ENCODE results near the gene RUNX3.

GRCh38 chr1:24935615-24936484, 5.8 kb upstream of the RUNX3 start:
- TF ChIP-seq, protein P1, sequence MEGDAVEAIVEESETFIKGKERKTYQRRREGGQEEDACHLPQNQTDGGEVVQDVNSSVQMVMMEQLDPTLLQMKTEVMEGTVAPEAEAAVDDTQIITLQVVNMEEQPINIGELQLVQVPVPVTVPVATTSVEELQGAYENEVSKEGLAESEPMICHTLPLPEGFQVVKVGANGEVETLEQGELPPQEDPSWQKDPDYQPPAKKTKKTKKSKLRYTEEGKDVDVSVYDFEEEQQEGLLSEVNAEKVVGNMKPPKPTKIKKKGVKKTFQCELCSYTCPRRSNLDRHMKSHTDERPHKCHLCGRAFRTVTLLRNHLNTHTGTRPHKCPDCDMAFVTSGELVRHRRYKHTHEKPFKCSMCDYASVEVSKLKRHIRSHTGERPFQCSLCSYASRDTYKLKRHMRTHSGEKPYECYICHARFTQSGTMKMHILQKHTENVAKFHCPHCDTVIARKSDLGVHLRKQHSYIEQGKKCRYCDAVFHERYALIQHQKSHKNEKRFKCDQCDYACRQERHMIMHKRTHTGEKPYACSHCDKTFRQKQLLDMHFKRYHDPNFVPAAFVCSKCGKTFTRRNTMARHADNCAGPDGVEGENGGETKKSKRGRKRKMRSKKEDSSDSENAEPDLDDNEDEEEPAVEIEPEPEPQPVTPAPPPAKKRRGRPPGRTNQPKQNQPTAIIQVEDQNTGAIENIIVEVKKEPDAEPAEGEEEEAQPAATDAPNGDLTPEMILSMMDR (IDR thresholded peaks at IDR 0.05), result no peak
- TF ChIP-seq GABPA (IDR thresholded peaks at IDR 0.05; ENCODE audit: low read depth) (no peak), FOXJ3 (CRISPR knock-in tag; IDR thresholded peaks at IDR 0.05) (no peak), CHD2 (IDR thresholded peaks at IDR 0.05; ENCODE audit: low read length, partially characterized antibody) (no peak), NFIC (IDR thresholded peaks at IDR 0.05; ENCODE audit: borderline replicate concordance) (no peak), EZH2phosphoT487 (IDR thresholded peaks at IDR 0.05; ENCODE audit: borderline replicate concordance, low read depth) (no peak), SIN3A (IDR thresholded peaks at IDR 0.05; ENCODE audit: borderline replicate concordance, low read depth, low read length) (no peak), POLR2AphosphoS5 (IDR thresholded peaks at IDR 0.05; ENCODE audit: low read depth, low read length) (no peak), EP300 (IDR thresholded peaks at IDR 0.05; ENCODE audit: borderline replicate concordance in 1 of 2, low read depth in 1 of 2, low read length in 1 of 2) (no peak)
- TF ChIP-seq, protein P2, sequence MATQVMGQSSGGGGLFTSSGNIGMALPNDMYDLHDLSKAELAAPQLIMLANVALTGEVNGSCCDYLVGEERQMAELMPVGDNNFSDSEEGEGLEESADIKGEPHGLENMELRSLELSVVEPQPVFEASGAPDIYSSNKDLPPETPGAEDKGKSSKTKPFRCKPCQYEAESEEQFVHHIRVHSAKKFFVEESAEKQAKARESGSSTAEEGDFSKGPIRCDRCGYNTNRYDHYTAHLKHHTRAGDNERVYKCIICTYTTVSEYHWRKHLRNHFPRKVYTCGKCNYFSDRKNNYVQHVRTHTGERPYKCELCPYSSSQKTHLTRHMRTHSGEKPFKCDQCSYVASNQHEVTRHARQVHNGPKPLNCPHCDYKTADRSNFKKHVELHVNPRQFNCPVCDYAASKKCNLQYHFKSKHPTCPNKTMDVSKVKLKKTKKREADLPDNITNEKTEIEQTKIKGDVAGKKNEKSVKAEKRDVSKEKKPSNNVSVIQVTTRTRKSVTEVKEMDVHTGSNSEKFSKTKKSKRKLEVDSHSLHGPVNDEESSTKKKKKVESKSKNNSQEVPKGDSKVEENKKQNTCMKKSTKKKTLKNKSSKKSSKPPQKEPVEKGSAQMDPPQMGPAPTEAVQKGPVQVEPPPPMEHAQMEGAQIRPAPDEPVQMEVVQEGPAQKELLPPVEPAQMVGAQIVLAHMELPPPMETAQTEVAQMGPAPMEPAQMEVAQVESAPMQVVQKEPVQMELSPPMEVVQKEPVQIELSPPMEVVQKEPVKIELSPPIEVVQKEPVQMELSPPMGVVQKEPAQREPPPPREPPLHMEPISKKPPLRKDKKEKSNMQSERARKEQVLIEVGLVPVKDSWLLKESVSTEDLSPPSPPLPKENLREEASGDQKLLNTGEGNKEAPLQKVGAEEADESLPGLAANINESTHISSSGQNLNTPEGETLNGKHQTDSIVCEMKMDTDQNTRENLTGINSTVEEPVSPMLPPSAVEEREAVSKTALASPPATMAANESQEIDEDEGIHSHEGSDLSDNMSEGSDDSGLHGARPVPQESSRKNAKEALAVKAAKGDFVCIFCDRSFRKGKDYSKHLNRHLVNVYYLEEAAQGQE (IDR thresholded peaks at IDR 0.05; ENCODE audit: low read depth, low read length), result no peak
